ENCODE results near the gene TJP2.

TJP2 gene

DNA sequence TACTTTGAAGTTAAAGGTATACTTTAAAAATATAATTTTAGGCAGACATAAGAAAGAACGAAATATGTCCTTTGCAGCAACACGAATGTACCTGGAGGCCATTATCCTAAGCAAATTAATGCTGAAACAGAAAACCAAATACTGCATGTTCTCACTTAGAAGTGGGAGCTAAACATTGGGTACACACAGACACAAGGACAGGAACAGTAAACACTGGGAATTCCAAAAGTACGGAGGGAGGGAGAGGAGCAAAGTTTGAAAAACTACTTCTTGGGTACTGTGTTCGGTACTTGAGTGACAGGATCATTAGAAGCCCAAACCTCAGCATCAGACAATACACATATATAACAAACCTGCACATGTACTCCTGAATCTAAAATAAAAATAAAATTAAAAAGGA lies 40.9 kb downstream of the TJP2 start:
- DNase-seq (ENCODE audit: low spot score): no peak
- TF ChIP-seq, protein P1, sequence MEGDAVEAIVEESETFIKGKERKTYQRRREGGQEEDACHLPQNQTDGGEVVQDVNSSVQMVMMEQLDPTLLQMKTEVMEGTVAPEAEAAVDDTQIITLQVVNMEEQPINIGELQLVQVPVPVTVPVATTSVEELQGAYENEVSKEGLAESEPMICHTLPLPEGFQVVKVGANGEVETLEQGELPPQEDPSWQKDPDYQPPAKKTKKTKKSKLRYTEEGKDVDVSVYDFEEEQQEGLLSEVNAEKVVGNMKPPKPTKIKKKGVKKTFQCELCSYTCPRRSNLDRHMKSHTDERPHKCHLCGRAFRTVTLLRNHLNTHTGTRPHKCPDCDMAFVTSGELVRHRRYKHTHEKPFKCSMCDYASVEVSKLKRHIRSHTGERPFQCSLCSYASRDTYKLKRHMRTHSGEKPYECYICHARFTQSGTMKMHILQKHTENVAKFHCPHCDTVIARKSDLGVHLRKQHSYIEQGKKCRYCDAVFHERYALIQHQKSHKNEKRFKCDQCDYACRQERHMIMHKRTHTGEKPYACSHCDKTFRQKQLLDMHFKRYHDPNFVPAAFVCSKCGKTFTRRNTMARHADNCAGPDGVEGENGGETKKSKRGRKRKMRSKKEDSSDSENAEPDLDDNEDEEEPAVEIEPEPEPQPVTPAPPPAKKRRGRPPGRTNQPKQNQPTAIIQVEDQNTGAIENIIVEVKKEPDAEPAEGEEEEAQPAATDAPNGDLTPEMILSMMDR (IDR thresholded peaks at IDR 0.05; ENCODE audit: extremely low read depth, insufficient read depth, missing control alignments): no peak
- in situ Hi-C loops (cut with MboI; ENCODE audit: low pct_unique_long_range_greater_than_20kb, low sequenced_read_pairs, unreplicated experiment): no loop called here

DNA sequence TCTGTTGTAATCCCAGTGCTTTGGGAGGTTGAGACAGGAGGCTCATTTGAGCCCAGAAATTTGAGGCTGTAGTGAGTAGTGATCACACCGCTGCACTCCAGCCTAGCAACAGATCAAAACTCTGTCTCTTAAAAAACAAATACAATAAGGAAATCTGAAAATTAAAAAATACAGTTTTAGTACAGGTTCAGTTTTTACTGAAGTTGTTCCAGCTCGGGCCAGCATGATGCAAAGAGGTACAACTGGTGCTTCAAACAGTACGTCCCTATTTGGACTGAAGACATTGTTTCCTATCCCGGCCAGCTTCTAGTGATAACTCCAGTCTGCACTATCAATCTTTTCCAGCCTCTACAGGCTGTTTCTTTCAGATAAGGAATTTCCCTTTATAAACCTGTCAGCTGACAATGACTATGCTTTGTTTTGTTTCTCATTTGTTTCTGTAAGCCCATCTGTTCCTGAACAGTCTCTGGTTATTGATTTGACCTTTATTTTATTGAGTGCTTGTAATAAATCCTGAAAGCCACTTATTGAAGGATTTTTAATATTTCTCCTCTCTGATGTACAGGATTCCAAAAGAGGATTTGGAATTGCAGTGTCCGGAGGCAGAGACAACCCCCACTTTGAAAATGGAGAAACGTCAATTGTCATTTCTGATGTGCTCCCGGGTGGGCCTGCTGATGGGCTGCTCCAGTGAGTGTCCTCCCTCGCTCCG lies 41.9 kb downstream of the TJP2 start:
- DNase-seq (ENCODE audit: low spot score): no peak
- in situ Hi-C loops (cut with MboI; ENCODE audit: low pct_unique_long_range_greater_than_20kb, low sequenced_read_pairs, unreplicated experiment): no loop called here
- TF ChIP-seq, protein P1 (IDR thresholded peaks at IDR 0.05; ENCODE audit: extremely low read depth, insufficient read depth, missing control alignments): no peak

DNA sequence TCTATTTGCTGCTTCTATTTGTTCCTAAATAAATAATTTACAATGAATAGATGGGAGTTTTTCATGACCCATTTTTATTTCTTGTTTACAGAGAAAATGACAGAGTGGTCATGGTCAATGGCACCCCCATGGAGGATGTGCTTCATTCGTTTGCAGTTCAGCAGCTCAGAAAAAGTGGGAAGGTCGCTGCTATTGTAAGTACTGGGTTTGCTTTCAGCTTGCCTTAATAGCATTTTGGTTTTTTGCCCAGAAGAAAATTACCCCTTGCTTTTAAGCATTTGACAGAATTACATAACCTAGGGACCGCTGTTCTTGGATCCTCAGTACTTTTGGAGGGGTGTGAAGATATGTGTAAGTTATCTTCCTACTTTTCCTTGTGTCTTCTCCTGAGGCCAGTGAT lies 44.1 kb downstream of the TJP2 start:
- TF ChIP-seq, protein P1 (IDR thresholded peaks at IDR 0.05; ENCODE audit: extremely low read depth, insufficient read depth, missing control alignments): no peak
- no peak for DNase-seq (ENCODE audit: low spot score)
- in situ Hi-C loops (cut with MboI; ENCODE audit: low pct_unique_long_range_greater_than_20kb, low sequenced_read_pairs, unreplicated experiment): no loop called here

DNA sequence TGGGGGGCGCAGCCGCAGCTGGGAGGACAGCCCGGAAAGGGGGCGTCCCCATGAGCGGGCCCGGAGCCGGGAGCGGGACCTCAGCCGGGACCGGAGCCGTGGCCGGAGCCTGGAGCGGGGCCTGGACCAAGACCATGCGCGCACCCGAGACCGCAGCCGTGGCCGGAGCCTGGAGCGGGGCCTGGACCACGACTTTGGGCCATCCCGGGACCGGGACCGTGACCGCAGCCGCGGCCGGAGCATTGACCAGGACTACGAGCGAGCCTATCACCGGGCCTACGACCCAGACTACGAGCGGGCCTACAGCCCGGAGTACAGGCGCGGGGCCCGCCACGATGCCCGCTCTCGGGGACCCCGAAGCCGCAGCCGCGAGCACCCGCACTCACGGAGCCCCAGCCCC lies 47.0 kb downstream of the TJP2 start:
- no peak for DNase-seq (ENCODE audit: low spot score)
- in situ Hi-C loops (cut with MboI; ENCODE audit: low pct_unique_long_range_greater_than_20kb, low sequenced_read_pairs, unreplicated experiment): no loop called here
- TF ChIP-seq, protein P1 (IDR thresholded peaks at IDR 0.05; ENCODE audit: extremely low read depth, insufficient read depth, missing control alignments): no peak

DNA sequence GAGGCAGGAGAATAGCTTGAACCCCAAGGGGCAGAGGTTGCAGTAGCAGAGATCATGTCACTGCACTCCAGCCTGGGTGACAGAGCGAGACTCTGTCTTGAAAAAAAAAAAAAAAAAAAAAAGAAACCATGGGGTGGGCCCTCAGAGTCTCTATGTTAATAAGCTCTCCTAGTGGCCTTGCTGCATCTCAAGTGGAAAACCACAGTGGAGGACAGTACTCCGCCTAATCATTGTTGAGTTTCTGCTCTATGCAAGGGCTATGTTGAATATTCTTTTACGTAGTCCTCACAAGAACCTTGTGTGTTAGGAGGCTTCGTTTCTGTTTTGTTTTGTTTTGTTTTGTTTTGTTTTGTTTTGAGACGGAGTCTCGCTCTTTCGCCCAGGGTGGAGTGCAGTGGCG lies 48.9 kb downstream of the TJP2 start:
- in situ Hi-C loops (cut with MboI; ENCODE audit: low pct_unique_long_range_greater_than_20kb, low sequenced_read_pairs, unreplicated experiment): no loop called here
- no peak for DNase-seq (ENCODE audit: low spot score)
- TF ChIP-seq, protein P1 (IDR thresholded peaks at IDR 0.05; ENCODE audit: extremely low read depth, insufficient read depth, missing control alignments): no peak

DNA sequence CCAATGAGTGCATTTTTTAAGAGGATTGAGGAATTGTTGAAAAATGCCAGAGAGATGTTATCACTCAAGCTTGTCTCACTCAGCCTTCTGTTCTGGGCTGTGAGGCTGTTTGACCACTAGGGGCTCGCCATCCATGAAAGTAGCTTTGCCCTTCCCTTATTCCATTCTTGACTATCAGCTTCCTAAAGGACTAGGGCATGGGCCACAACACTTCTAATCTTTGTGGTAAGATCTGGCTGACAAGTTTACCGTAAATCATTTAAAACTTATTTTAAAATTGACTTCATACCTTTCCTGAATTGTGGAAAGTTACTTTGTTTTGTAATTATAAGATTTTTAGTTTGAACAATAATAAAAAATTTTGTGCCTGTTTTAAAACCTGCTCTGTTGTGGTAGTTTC lies 49.5 kb downstream of the TJP2 start:
- DNase-seq (ENCODE audit: low spot score): peak; percentile 36
- in situ Hi-C loops (cut with MboI; ENCODE audit: low pct_unique_long_range_greater_than_20kb, low sequenced_read_pairs, unreplicated experiment): no loop called here
- TF ChIP-seq, protein P1 (IDR thresholded peaks at IDR 0.05; ENCODE audit: extremely low read depth, insufficient read depth, missing control alignments): peak; percentile 57
